Measurements from ENCODE around the gene UBE2L5.
"Not testable (repeated sequence)": the region's sequence is repeated elsewhere in the genome, so short reads cannot be mapped to it uniquely, and the experiment has no call there.

Gene UBE2L5

GRCh38 chr13:30453727-30454126 is 31.4 kb downstream of the UBE2L5 start:
- H3K4me3 ChIP-seq (ENCODE audit: low read depth in 1 of 5, low read length in 5 of 5): no peak overlapping the region
- H3K36me3 ChIP-seq (ENCODE audit: control insufficient read depth in 5 of 5, insufficient read depth in 5 of 5, low read length in 5 of 5): peaks cover 0 to 5% (median 0%) of the 10 kb centered on the region in 5 donors
- no peak overlapping the region for H3K9ac ChIP-seq (ENCODE audit: low read length in 5 of 5)
- no peaks in the 10 kb centered on the region for H3K27me3 ChIP-seq (ENCODE audit: control insufficient read depth in 5 of 5, insufficient read depth in 4 of 5, low read length in 5 of 5)
- no peaks in the 10 kb centered on the region for H3K9me3 ChIP-seq (ENCODE audit: control insufficient read depth in 5 of 5, low read length in 5 of 5)
- H3K27ac ChIP-seq (ENCODE audit: low read depth, low read length): no peak overlapping the region
- H3K4me1 ChIP-seq (ENCODE audit: control insufficient read depth in 5 of 5, insufficient read depth in 5 of 5, low read length in 5 of 5): peaks cover 0 to 11% (median 6%) of the 10 kb centered on the region in 5 donors

GRCh38 chr13:30454991-30455390 is 32.7 kb downstream of the UBE2L5 start:
- Histone ChIP-seq H3K9ac (ENCODE audit: low read length in 5 of 5) (no peak overlapping the region), H3K4me3 (ENCODE audit: low read depth in 1 of 5, low read length in 5 of 5) (no peak overlapping the region), H3K4me1 (ENCODE audit: control insufficient read depth in 5 of 5, insufficient read depth in 5 of 5, low read length in 5 of 5) (peaks cover 0 to 11% (median 6%) of the 10 kb centered on the region in 5 donors), H3K27me3 (ENCODE audit: control insufficient read depth in 5 of 5, insufficient read depth in 4 of 5, low read length in 5 of 5) (no peaks in the 10 kb centered on the region), H3K36me3 (ENCODE audit: control insufficient read depth in 5 of 5, insufficient read depth in 5 of 5, low read length in 5 of 5) (peaks cover 0 to 5% (median 2%) of the 10 kb centered on the region in 5 donors), H3K27ac (ENCODE audit: low read depth, low read length) (no peak overlapping the region), H3K9me3 (ENCODE audit: control insufficient read depth in 5 of 5, low read length in 5 of 5) (no peaks in the 10 kb centered on the region)

DNA sequence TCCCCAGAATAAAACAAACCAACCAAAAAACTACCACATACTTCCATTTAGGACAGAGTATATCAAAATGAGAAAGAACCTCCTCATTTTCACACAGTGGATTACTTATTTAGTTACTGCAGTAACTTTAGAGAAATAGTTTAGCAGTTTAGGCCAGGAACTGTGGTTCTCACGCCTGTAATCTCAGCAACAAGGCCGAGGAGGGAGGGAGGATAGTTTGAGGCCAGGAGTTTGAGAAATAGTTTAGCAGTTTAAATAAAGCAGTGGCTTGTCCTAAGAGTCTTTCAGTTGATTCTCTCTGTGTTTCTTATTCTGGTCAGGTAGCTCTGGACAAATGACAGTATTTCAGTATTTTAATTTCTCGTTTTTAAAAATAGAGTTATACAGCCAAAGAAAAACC is 34.0 kb downstream of the UBE2L5 start:
- Histone ChIP-seq H3K9me3 (ENCODE audit: control insufficient read depth in 5 of 5, low read length in 5 of 5) (no peaks in the 10 kb centered on the region), H3K27me3 (ENCODE audit: control insufficient read depth in 5 of 5, insufficient read depth in 4 of 5, low read length in 5 of 5) (no peaks in the 10 kb centered on the region), H3K27ac (ENCODE audit: low read depth, low read length) (peak overlapping the region; percentile 45), H3K36me3 (ENCODE audit: control insufficient read depth in 5 of 5, insufficient read depth in 5 of 5, low read length in 5 of 5) (peaks cover 0 to 5% (median 2%) of the 10 kb centered on the region in 5 donors), H3K4me1 (ENCODE audit: control insufficient read depth in 5 of 5, insufficient read depth in 5 of 5, low read length in 5 of 5) (peaks cover 0 to 12% (median 7%) of the 10 kb centered on the region in 5 donors), H3K4me3 (ENCODE audit: low read depth in 1 of 5, low read length in 5 of 5) (no peak overlapping the region), H3K9ac (ENCODE audit: low read length in 5 of 5) (peak overlapping the region in 1 of 5 donors; percentile 27)

GRCh38 chr13:30457306-30457891 is 35.1 kb downstream of the UBE2L5 start:
- no peak overlapping the region for H3K9ac ChIP-seq (ENCODE audit: low read length in 5 of 5)
- H3K4me3 ChIP-seq (ENCODE audit: low read depth in 1 of 5, low read length in 5 of 5): no peak overlapping the region
- no peaks in the 10 kb centered on the region for H3K9me3 ChIP-seq (ENCODE audit: control insufficient read depth in 5 of 5, low read length in 5 of 5)
- peaks cover 5 to 13% (median 8%) of the 10 kb centered on the region in 5 donors for H3K36me3 ChIP-seq (ENCODE audit: control insufficient read depth in 5 of 5, insufficient read depth in 5 of 5, low read length in 5 of 5)
- H3K27ac ChIP-seq (ENCODE audit: low read depth, low read length): no peak overlapping the region
- H3K27me3 ChIP-seq (ENCODE audit: control insufficient read depth in 5 of 5, insufficient read depth in 4 of 5, low read length in 5 of 5): no peaks in the 10 kb centered on the region
- H3K4me1 ChIP-seq (ENCODE audit: control insufficient read depth in 5 of 5, insufficient read depth in 5 of 5, low read length in 5 of 5): peaks cover 3 to 23% (median 14%) of the 10 kb centered on the region in 5 donors

DNA sequence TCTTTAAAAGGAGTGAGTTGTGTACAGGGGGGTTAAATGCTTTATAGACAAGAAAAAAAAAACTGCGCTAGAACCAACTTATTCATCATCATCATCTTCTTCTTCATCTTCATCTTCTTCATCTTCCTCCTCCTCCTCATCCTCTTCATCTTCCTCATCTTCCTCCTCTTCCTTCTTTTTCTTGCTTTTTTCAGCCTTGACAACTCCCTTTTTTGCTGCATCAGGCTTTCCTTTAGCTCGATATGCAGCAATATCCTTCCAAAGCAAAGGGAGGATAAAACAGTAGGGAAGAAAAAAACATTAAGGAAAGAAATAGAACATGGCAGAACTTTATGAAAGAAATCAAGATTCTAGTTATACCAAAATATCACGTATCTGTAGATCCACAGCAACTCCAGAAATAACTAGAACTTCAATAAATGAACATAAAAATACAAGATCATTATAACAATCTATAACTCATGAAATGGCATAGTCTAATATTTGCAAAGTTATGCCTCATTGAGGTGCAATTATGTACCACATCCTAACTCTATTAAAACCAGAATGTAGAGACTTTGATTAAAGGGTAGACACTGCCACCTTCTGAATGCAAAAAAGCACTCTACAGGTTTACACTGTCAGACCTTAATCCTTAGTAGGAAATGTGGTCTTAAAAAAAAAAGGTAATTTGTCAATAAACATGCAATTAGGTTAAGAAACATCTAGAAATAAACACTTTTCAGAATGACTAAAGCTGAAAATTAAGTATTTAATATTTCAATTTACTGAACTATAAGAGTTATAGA is 39.2 kb downstream of the UBE2L5 start:
- H3K27me3 ChIP-seq (ENCODE audit: control insufficient read depth in 5 of 5, insufficient read depth in 4 of 5, low read length in 5 of 5); H3K9me3 ChIP-seq (ENCODE audit: control insufficient read depth in 5 of 5, low read length in 5 of 5): not testable (repeated sequence)
- Histone ChIP-seq H3K36me3 (ENCODE audit: control insufficient read depth in 5 of 5, insufficient read depth in 5 of 5, low read length in 5 of 5) (peaks cover 5 to 13% (median 13%) of the 10 kb centered on the region in 5 donors), H3K9ac (ENCODE audit: low read length in 5 of 5) (peak overlapping the region in 3 of 5 donors; percentile 35 to 39 (median 35)), H3K4me1 (ENCODE audit: control insufficient read depth in 5 of 5, insufficient read depth in 5 of 5, low read length in 5 of 5) (peaks cover 3 to 37% (median 25%) of the 10 kb centered on the region in 5 donors), H3K27ac (ENCODE audit: low read depth, low read length) (peak overlapping the region; percentile 98), H3K4me3 (ENCODE audit: low read depth in 1 of 5, low read length in 5 of 5) (peak overlapping the region in 1 of 5 donors; percentile 4)

DNA sequence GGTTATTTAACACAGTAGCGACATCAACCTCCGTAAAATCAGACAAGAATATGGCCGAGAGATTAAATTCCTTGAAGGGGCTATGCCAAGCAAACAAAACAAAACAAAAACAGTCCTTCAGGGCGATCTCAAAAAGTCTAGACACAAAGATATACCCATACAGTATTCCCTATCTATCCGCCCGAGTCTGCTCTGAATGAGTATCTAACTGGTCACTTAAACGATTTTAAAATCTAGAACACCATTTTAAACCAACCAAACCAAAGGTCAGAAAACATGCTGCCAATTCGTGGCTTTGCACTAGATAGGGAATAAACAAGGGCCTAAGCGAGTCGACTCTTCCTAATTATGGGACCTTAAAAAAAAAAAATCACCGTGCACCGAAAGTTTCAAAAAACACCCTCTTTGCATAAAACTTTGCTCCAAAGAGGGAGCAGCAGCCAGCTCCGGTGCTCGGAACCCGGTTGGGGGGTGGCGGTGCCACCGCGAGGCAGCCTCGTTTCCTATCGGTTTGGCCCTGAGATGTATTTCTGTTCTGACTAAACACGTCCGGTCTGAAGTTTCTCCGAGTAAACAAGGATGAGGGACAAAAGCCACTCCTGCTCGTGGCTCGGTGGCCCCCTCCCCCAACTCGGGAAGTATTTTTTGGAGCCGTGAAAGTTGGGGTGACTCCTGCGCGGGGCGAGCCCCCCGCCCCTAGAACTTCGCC is 41.6 kb downstream of the UBE2L5 start:
- Histone ChIP-seq H3K9me3 (ENCODE audit: control insufficient read depth in 5 of 5, low read length in 5 of 5) (no peaks in the 10 kb centered on the region), H3K9ac (ENCODE audit: low read length in 5 of 5) (peak overlapping the region; percentile 84 to 92 (median 85)), H3K27me3 (ENCODE audit: control insufficient read depth in 5 of 5, insufficient read depth in 4 of 5, low read length in 5 of 5) (no peaks in the 10 kb centered on the region), H3K4me3 (ENCODE audit: low read depth in 1 of 5, low read length in 5 of 5) (peak overlapping the region; percentile 65 to 80 (median 70)), H3K27ac (ENCODE audit: low read depth, low read length) (peak overlapping the region; percentile 98), H3K4me1 (ENCODE audit: control insufficient read depth in 5 of 5, insufficient read depth in 5 of 5, low read length in 5 of 5) (peaks cover 3 to 38% (median 25%) of the 10 kb centered on the region in 5 donors), H3K36me3 (ENCODE audit: control insufficient read depth in 5 of 5, insufficient read depth in 5 of 5, low read length in 5 of 5) (peaks cover 5 to 13% (median 10%) of the 10 kb centered on the region in 5 donors)

DNA sequence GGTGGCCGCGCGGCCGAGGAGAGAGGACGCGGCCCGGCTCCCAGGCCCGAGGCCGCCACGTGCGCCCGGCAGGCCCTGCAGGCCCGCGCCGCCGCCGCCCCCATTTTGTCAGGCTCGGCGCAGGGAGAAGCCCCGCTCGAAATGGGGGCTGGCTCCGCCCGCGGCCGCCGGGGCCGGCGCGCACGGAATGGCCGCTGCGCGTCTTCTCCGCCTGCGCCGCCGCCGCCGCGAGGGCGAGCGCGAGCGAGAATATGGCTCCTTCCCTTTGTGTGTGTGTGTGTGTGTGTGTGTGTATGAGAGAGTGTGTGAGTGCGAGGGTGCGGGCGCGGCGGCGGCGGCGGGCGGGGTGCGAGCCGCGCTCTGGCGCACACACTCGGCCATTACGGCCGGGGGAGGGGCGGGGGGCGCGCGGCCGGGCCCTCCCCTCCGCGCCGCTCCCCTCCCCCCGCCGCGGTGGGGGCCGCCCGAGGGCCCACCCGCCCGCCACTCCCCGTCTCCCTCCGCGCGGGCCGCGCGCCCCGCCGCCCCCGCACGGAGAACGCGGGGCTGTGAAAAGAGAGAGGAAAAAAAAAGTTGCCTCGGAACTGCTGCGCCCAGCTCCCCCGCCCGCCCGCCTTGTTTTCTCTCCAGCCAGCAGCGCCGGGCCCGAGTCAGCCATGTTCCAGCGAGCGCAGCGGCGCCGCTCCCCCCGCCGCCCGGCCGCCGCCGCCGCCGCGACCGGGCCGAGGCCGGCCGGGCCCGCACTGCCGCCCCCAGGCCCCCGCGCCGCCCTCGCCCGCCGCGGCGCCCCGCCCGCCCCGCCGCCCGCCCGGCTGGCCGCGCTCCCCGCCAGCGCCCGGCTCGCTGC is 42.4 kb downstream of the UBE2L5 start:
- Histone ChIP-seq H3K4me1 (ENCODE audit: control insufficient read depth in 5 of 5, insufficient read depth in 5 of 5, low read length in 5 of 5) (peaks cover 3 to 38% (median 25%) of the 10 kb centered on the region in 5 donors), H3K27me3 (ENCODE audit: control insufficient read depth in 5 of 5, insufficient read depth in 4 of 5, low read length in 5 of 5) (no peaks in the 10 kb centered on the region), H3K27ac (ENCODE audit: low read depth, low read length) (peak overlapping the region; percentile 98), H3K9me3 (ENCODE audit: control insufficient read depth in 5 of 5, low read length in 5 of 5) (no peaks in the 10 kb centered on the region), H3K36me3 (ENCODE audit: control insufficient read depth in 5 of 5, insufficient read depth in 5 of 5, low read length in 5 of 5) (peaks cover 5 to 12% (median 10%) of the 10 kb centered on the region in 5 donors), H3K9ac (ENCODE audit: low read length in 5 of 5) (peak overlapping the region in 4 of 5 donors; percentile 84 to 92 (median 88)), H3K4me3 (ENCODE audit: low read depth in 1 of 5, low read length in 5 of 5) (peak overlapping the region in 4 of 5 donors; percentile 65 to 80 (median 70))

DNA sequence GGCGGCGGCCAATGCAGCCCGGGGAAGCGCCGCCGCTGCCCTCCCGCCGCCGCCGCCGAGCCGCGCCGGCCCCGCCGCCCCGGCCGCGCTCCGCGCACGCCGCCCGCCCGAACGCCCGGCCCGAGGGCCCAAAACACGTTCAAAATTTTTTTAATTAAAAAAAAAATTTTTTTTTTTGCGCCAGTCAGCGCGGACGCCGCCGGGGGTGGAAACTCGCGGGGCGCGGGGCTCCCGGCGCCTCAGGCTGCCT is 43.0 kb downstream of the UBE2L5 start:
- peak overlapping the region in 3 of 5 donors; percentile 64 to 93 (median 92) for H3K9ac ChIP-seq (ENCODE audit: low read length in 5 of 5)
- H3K4me1 ChIP-seq (ENCODE audit: control insufficient read depth in 5 of 5, insufficient read depth in 5 of 5, low read length in 5 of 5): peaks cover 3 to 38% (median 25%) of the 10 kb centered on the region in 5 donors
- peak overlapping the region in 4 of 5 donors; percentile 70 to 79 (median 76) for H3K4me3 ChIP-seq (ENCODE audit: low read depth in 1 of 5, low read length in 5 of 5)
- no peaks in the 10 kb centered on the region for H3K9me3 ChIP-seq (ENCODE audit: control insufficient read depth in 5 of 5, low read length in 5 of 5)
- H3K27me3 ChIP-seq (ENCODE audit: control insufficient read depth in 5 of 5, insufficient read depth in 4 of 5, low read length in 5 of 5): no peaks in the 10 kb centered on the region
- H3K36me3 ChIP-seq (ENCODE audit: control insufficient read depth in 5 of 5, insufficient read depth in 5 of 5, low read length in 5 of 5): peaks cover 5 to 12% (median 10%) of the 10 kb centered on the region in 5 donors
- peak overlapping the region; percentile 94 for H3K27ac ChIP-seq (ENCODE audit: low read depth, low read length)

- Histone ChIP-seq H3K27ac (ENCODE audit: low read depth, low read length) (peak within 1 kb of the TSS; percentile 94), H3K4me3 (ENCODE audit: low read depth in 1 of 5, low read length in 5 of 5) (peak within 1 kb of the TSS in 4 of 5 donors; percentile 70 to 80 (median 76)), H3K9ac (ENCODE audit: low read length in 5 of 5) (peak within 1 kb of the TSS in 4 of 5 donors; percentile 64 to 93 (median 82)), H3K9me3 (ENCODE audit: control insufficient read depth in 5 of 5, low read length in 5 of 5) (no peaks in the 10 kb centered on the region), H3K27me3 (ENCODE audit: control insufficient read depth in 5 of 5, insufficient read depth in 4 of 5, low read length in 5 of 5) (no peaks in the 10 kb centered on the region), H3K4me1 (ENCODE audit: control insufficient read depth in 5 of 5, insufficient read depth in 5 of 5, low read length in 5 of 5) (peaks cover 3 to 38% (median 25%) of the 10 kb centered on the region in 5 donors), H3K36me3 (ENCODE audit: control insufficient read depth in 5 of 5, insufficient read depth in 5 of 5, low read length in 5 of 5) (peaks cover 5 to 12% (median 10%) of the 10 kb centered on the region in 5 donors)
Observed at GRCh38 chr13:30465593-30466357, 43.5 kb downstream of the UBE2L5 start, which contains the start of gene HMGB1. Gene HMGB1, minus strand, starts transcription at chr13:30465936. Its CDS starts 2,256 bp downstream, at chr13:30463680.
